GM12878 (cell line): Measurements from ENCODE around the gene CHPF2.

Source experiments
- ASH2L ChIP-seq: fragments of 300-600, 200-600 bp; sonication (generic); IDR thresholded peaks from 2 replicates; pipeline ENCODE4 v1.6.1; 2017; ENCODE audit warnings: low read depth, mild to moderate bottlenecking, borderline replicate concordance
- ATF7 ChIP-seq: fragments of 450-650 bp; IDR thresholded peaks from 2 replicates; pipeline ENCODE4 v1.6.1; 2016; ENCODE audit warnings: low read depth, mild to moderate bottlenecking
- EGR1 ChIP-seq, 2 experiments: IDR thresholded peaks; 1 replicate in 1 of 2; 2 replicates in 1 of 2; pipeline ENCODE4 v1.6.1; 2011 to 2012; ENCODE audit warnings: low read depth in 2 of 2, low read length in 2 of 2, borderline replicate concordance in 1 of 2, mild to moderate bottlenecking in 1 of 2, moderate library complexity in 1 of 2
- POLR2A ChIP-seq: IDR thresholded peaks from 2 replicates; pipeline ENCODE4 v1.6.1; 2011; ENCODE audit warnings: low read depth, mild to moderate bottlenecking, low read length
- RCOR1 ChIP-seq: conservative IDR thresholded peaks from 2 replicates; pipeline ENCODE4 v1.6.1; 2012; ENCODE audit warnings: low read depth, low read length, improper control_type of control experiment
- TF ChIP-seq, protein P1 (sequence below), 3 experiments: IDR thresholded peaks in 2 of 3; conservative IDR thresholded peaks in 1 of 3; 2 replicates each; pipeline ENCODE4 v1.5.1; 2011; ENCODE audit warnings: low read depth in 3 of 3, low read length in 3 of 3, mild to moderate bottlenecking in 3 of 3, control low read depth in 2 of 3, moderate library complexity in 2 of 3, inconsistent platforms in 1 of 3, mixed read lengths in 1 of 3; ENCODE audit not compliant: control insufficient read depth in 2 of 3, insufficient read depth in 1 of 3; ENCODE audit errors: extremely low read depth in 1 of 3

DNA sequence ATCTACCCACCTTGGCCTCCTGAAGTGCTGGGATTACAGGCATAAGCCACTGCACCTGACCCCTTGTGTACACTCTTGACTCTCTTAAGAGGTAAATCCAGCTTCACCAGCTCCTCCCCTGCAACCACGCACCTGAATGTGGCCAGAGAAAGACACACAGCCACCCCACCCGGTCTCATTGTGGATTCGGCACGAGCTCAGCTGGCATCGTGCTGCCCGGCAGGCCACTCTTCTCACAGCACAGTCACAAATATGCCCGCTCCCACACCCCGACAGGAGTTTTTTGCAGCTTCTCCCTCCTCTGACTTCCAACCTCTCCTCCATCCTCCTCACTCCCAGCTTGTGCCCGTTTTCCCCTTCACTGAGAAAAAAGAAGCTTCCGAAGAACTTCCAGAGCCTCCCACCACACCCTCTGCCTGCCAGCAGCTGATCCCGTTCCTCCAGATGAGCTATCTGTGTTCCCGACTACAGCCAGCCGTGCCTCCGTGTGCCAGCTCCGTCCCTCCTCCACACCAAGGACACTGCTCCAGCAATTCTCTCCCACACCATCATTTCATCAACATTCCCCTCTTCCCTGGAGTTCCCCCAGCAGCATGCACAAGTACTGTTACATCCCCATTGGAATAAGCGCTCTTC lies 24.2 kb downstream of the CHPF2 start:
- TF ChIP-seq ATF7 (no peak), POLR2A (no peak), RCOR1 (no peak), ASH2L (no peak), EGR1 (IDR thresholded peaks at IDR 0.05; ENCODE audit: borderline replicate concordance in 1 of 2, low read depth in 2 of 2, low read length in 2 of 2) (no peak)
- TF ChIP-seq, protein P1, sequence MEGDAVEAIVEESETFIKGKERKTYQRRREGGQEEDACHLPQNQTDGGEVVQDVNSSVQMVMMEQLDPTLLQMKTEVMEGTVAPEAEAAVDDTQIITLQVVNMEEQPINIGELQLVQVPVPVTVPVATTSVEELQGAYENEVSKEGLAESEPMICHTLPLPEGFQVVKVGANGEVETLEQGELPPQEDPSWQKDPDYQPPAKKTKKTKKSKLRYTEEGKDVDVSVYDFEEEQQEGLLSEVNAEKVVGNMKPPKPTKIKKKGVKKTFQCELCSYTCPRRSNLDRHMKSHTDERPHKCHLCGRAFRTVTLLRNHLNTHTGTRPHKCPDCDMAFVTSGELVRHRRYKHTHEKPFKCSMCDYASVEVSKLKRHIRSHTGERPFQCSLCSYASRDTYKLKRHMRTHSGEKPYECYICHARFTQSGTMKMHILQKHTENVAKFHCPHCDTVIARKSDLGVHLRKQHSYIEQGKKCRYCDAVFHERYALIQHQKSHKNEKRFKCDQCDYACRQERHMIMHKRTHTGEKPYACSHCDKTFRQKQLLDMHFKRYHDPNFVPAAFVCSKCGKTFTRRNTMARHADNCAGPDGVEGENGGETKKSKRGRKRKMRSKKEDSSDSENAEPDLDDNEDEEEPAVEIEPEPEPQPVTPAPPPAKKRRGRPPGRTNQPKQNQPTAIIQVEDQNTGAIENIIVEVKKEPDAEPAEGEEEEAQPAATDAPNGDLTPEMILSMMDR (IDR thresholded peaks at IDR 0.05 in 2 of 3, conservative IDR thresholded peaks at IDR 0.05 in 1 of 3; ENCODE audit: control insufficient read depth in 2 of 3, extremely low read depth in 1 of 3, insufficient read depth in 1 of 3, low read depth in 3 of 3, low read length in 3 of 3) = no peak
